ENCODE measurements around the gene C2orf72.

GRCh38 chr2:231010201-231010730, 27.1 kb upstream of the C2orf72 start:
- TF ChIP-seq, protein P1, sequence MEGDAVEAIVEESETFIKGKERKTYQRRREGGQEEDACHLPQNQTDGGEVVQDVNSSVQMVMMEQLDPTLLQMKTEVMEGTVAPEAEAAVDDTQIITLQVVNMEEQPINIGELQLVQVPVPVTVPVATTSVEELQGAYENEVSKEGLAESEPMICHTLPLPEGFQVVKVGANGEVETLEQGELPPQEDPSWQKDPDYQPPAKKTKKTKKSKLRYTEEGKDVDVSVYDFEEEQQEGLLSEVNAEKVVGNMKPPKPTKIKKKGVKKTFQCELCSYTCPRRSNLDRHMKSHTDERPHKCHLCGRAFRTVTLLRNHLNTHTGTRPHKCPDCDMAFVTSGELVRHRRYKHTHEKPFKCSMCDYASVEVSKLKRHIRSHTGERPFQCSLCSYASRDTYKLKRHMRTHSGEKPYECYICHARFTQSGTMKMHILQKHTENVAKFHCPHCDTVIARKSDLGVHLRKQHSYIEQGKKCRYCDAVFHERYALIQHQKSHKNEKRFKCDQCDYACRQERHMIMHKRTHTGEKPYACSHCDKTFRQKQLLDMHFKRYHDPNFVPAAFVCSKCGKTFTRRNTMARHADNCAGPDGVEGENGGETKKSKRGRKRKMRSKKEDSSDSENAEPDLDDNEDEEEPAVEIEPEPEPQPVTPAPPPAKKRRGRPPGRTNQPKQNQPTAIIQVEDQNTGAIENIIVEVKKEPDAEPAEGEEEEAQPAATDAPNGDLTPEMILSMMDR (IDR thresholded peaks at IDR 0.05; ENCODE audit: insufficient read depth, low read depth, low read length) = no peak
- no peak for TF ChIP-seq EZH2 (IDR thresholded peaks at IDR 0.05; ENCODE audit: insufficient read depth, low read length)

Data from astrocyte (in vitro differentiated cells and primary cell).